ENCODE data around the gene TP53TG5. TPM values are rescaled to one million over a fixed set of nuclear protein-coding genes. Genes with fewer than 3 reads are reported as not detected.
A peak's percentile ranks its signal among the peaks of the same experiment; 100 is the strongest.

The TP53TG5 gene
- total RNA-seq, 4 donors from 2014 or later = not detected

GRCh38 chr20:45337367-45338120 lies 40.6 kb downstream of the TP53TG5 start:
- Histone ChIP-seq H3K27me3 (no peaks in the 10 kb centered on the region), H3K4me1 (peaks cover 64 to 73% (median 68%) of the 10 kb centered on the region in 3 donors), H3K36me3 (peaks cover 0 to 42% (median 7%) of the 10 kb centered on the region in 3 donors), H3K9me3 (no peaks in the 10 kb centered on the region), H3K4me3 (peak overlapping the region in 1 of 4 donors; percentile 19), H3K27ac (peak overlapping the region; percentile 90 to 98 (median 93))
- intact Hi-C loops (cut with DNase I) = no loop called here
- TF ChIP-seq CTCF (IDR thresholded peaks at IDR 0.05) = no peak
- no peak for TF ChIP-seq POLR2A (IDR thresholded peaks at IDR 0.05)
- no peak for DNase-seq
- WGBS, 2 donors = 30 to 48% methylated on average over 2 to 7 of the region's 15 CpGs

DNA sequence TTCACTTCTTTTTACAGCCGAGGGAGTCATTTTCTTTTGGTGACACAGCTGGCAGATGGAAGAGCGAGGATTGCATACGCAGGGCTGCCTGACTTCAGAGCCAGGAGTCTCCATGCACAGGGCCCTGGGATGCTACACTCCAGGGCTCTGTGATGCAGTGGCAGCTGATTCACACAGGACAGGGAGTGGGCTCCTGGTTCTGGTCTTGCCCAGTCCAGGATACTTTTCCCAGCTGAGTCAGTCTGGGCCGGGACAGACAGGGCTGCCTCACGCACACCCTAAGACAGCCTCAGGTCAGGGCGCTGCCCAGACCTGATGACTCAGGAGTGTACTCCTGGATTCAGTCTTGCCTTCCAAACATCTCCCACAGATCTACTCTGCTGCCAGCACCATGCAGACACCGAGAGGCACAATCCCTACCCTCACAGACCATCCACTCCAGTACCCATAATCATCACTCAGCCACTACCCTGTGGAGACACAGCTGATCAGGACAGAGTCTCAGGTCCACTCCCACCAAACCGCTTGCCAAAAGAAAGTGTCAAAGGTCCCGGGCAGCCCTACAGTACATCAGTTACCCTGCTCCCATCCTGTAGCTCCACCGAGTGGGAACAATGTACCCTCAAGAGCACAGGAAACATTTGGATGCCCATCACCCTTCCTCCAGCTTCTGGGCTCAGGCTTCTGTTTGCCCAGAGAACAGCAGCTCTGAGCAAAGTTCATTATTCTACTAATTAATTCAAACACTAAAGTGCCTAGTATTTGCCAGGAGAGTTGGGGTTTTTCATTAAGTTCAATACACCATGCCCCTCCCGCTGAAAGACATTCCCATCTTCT lies 41.4 kb downstream of the TP53TG5 start:
- intact Hi-C loops (cut with DNase I) = no loop called here
- DNase-seq = no peak
- peak overlapping the region; percentile 90 to 98 (median 93) for H3K27ac ChIP-seq

DNA sequence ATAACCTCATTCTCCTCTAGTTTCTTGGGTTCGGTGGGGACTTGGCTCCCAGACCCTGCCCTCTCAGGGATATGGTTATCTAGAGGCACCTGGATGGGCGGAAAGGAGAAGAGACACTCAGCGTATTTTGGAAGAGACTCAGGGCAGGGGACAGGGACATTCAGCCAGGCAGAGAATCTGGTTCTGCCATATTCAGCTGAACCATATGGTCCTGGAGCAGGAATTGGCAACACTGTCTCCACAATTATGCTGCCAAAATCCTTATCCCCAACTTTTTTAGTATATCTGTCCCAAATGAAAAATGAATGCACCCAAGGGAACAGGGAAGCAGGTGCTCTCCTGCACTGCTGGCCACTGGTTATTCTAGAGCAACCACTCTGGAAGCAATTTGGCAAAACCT lies 47.6 kb downstream of the TP53TG5 start:
- intact Hi-C loops (cut with DNase I) = no loop called here
- peaks cover 0 to 20% (median 0%) of the 10 kb centered on the region in 3 donors for H3K4me1 ChIP-seq
- no peak overlapping the region for H3K4me3 ChIP-seq
- no peak for TF ChIP-seq CTCF (IDR thresholded peaks at IDR 0.05)
- TF ChIP-seq POLR2A (IDR thresholded peaks at IDR 0.05) = no peak
- no peaks in the 10 kb centered on the region for H3K27me3 ChIP-seq
- H3K9me3 ChIP-seq = no peaks in the 10 kb centered on the region
- no peak for DNase-seq
- 83 to 100% methylated on average over 1 to 2 of the region's 3 CpGs for WGBS, 2 donors
- peaks cover 31 to 100% (median 37%) of the 10 kb centered on the region in 3 donors for H3K36me3 ChIP-seq
- H3K27ac ChIP-seq = peak overlapping the region in 1 of 4 donors; percentile 32

More for the DNA sequence above, 41.4 kb downstream of the TP53TG5 start:
- WGBS, 2 donors = 44 to 59% methylated on average over 8 to 9 of the region's 11 CpGs
- Histone ChIP-seq H3K36me3 (peaks cover 0 to 50% (median 15%) of the 10 kb centered on the region in 3 donors), H3K27me3 (no peaks in the 10 kb centered on the region), H3K4me3 (peak overlapping the region in 1 of 4 donors; percentile 19), H3K4me1 (peaks cover 56 to 65% (median 60%) of the 10 kb centered on the region in 3 donors), H3K9me3 (no peaks in the 10 kb centered on the region)
- peak in 2 of 4 donors; percentile 26 to 48 for TF ChIP-seq POLR2A (IDR thresholded peaks at IDR 0.05)
- TF ChIP-seq CTCF (IDR thresholded peaks at IDR 0.05) = no peak

GRCh38 chr20:45329497-45330319 lies 48.4 kb downstream of the TP53TG5 start:
- DNase-seq = no peak

More at GRCh38 chr20:45329497-45330319, 48.4 kb downstream of the TP53TG5 start:
- 71 to 76% methylated on average over 7 of the region's 7 CpGs for WGBS, 2 donors
- no peaks in the 10 kb centered on the region for H3K9me3 ChIP-seq
- H3K36me3 ChIP-seq = peaks cover 37 to 100% (median 38%) of the 10 kb centered on the region in 3 donors
- no peak for TF ChIP-seq POLR2A (IDR thresholded peaks at IDR 0.05)
- TF ChIP-seq CTCF (IDR thresholded peaks at IDR 0.05) = no peak
- no peaks in the 10 kb centered on the region for H3K27me3 ChIP-seq
- H3K27ac ChIP-seq = peak overlapping the region in 1 of 4 donors; percentile 3
- intact Hi-C loops (cut with DNase I) = no loop called here
- H3K4me3 ChIP-seq = no peak overlapping the region
- peaks cover 0 to 19% (median 0%) of the 10 kb centered on the region in 3 donors for H3K4me1 ChIP-seq

Data from esophagus squamous epithelium (tissue), 5 donors.